Muscle layer of colon (tissue), 2 donors: Measurements from ENCODE around the gene DLGAP1.

Source experiments
- H3K27ac ChIP-seq: one replicate; pipeline ENCODE4 v1.7.0; 2013; ENCODE audit warnings: low read depth, mild to moderate bottlenecking, low read length, moderate library complexity
- H3K27me3 ChIP-seq, 2 donors: one replicate each; pipeline ENCODE4 v1.7.0; 2013; ENCODE audit warnings: low read length in 2 of 2, mild to moderate bottlenecking in 2 of 2; ENCODE audit not compliant: insufficient read depth in 2 of 2, control insufficient read depth in 1 of 2
- H3K36me3 ChIP-seq: one replicate; pipeline ENCODE4 v1.7.0; 2013; ENCODE audit warnings: mild to moderate bottlenecking, low read length; ENCODE audit not compliant: insufficient read depth
- H3K4me1 ChIP-seq: one replicate; pipeline ENCODE4 v1.7.0; 2013; ENCODE audit warnings: mild to moderate bottlenecking, low read length; ENCODE audit not compliant: insufficient read depth
- H3K4me3 ChIP-seq, 2 donors: one replicate each; pipeline ENCODE4 v1.7.0; 2013; ENCODE audit warnings: low read length in 2 of 2, low read depth in 1 of 2, mild to moderate bottlenecking in 1 of 2, moderate library complexity in 1 of 2
- H3K9ac ChIP-seq: one replicate; pipeline ENCODE4 v1.7.0; 2013; ENCODE audit warnings: low read length
- H3K9me3 ChIP-seq: one replicate; pipeline ENCODE4 v1.7.0; 2013; ENCODE audit warnings: mild to moderate bottlenecking, low read length
- donor health status: abdominal sarcoma.
- donor health status: Adenocarcinoma of cecum.

The DLGAP1 gene

GRCh38 chr18:3777122-3777521 lies 678.0 kb downstream of the DLGAP1 start:
- H3K9me3 ChIP-seq, result no peaks in the 10 kb centered on the region
- no peak overlapping the region for H3K9ac ChIP-seq
- no peak overlapping the region for H3K4me3 ChIP-seq
- no peaks in the 10 kb centered on the region for H3K4me1 ChIP-seq
- no peaks in the 10 kb centered on the region for H3K36me3 ChIP-seq
- no peaks in the 10 kb centered on the region for H3K27me3 ChIP-seq
- no peak overlapping the region for H3K27ac ChIP-seq

- H3K4me3 ChIP-seq, result no peak overlapping the region
- no peaks in the 10 kb centered on the region for H3K27me3 ChIP-seq
- no peak overlapping the region for H3K27ac ChIP-seq
- H3K36me3 ChIP-seq, result no peaks in the 10 kb centered on the region
- no peaks in the 10 kb centered on the region for H3K4me1 ChIP-seq
- no peak overlapping the region for H3K9ac ChIP-seq
- H3K9me3 ChIP-seq, result no peaks in the 10 kb centered on the region
Observed at GRCh38 chr18:3775996-3776395, 679.1 kb downstream of the DLGAP1 start.

- H3K27ac ChIP-seq, result no peak overlapping the region
- H3K27me3 ChIP-seq, result no peaks in the 10 kb centered on the region
- H3K36me3 ChIP-seq, result no peaks in the 10 kb centered on the region
- no peak overlapping the region for H3K9ac ChIP-seq
- H3K9me3 ChIP-seq, result no peaks in the 10 kb centered on the region
- no peak overlapping the region for H3K4me3 ChIP-seq
- no peaks in the 10 kb centered on the region for H3K4me1 ChIP-seq
Observed at GRCh38 chr18:3773303-3773702, 681.8 kb downstream of the DLGAP1 start.

GRCh38 chr18:3771121-3771971 lies 683.8 kb downstream of the DLGAP1 start:
- Histone ChIP-seq H3K9ac (no peak overlapping the region), H3K4me1 (no peaks in the 10 kb centered on the region), H3K36me3 (no peaks in the 10 kb centered on the region), H3K4me3 (peak overlapping the region; percentile 29 to 46), H3K27ac (peak overlapping the region; percentile 55), H3K27me3 (no peaks in the 10 kb centered on the region), H3K9me3 (no peaks in the 10 kb centered on the region)

GRCh38 chr18:3761266-3761665 lies 693.8 kb downstream of the DLGAP1 start:
- no peak overlapping the region for H3K27ac ChIP-seq
- no peaks in the 10 kb centered on the region for H3K27me3 ChIP-seq
- no peaks in the 10 kb centered on the region for H3K4me1 ChIP-seq
- no peaks in the 10 kb centered on the region for H3K36me3 ChIP-seq
- H3K9me3 ChIP-seq, result no peaks in the 10 kb centered on the region
- no peak overlapping the region for H3K9ac ChIP-seq
- no peak overlapping the region for H3K4me3 ChIP-seq

GRCh38 chr18:3760741-3761140 lies 694.4 kb downstream of the DLGAP1 start:
- H3K9ac ChIP-seq, result no peak overlapping the region
- H3K4me1 ChIP-seq, result no peaks in the 10 kb centered on the region
- no peaks in the 10 kb centered on the region for H3K27me3 ChIP-seq
- H3K4me3 ChIP-seq, result no peak overlapping the region
- H3K27ac ChIP-seq, result no peak overlapping the region
- H3K36me3 ChIP-seq, result no peaks in the 10 kb centered on the region
- H3K9me3 ChIP-seq, result no peaks in the 10 kb centered on the region

- Histone ChIP-seq H3K9ac (no peak overlapping the region), H3K27ac (no peak overlapping the region), H3K4me3 (no peak overlapping the region), H3K4me1 (no peaks in the 10 kb centered on the region), H3K27me3 (no peaks in the 10 kb centered on the region), H3K36me3 (no peaks in the 10 kb centered on the region), H3K9me3 (no peaks in the 10 kb centered on the region)
Observed at GRCh38 chr18:3759099-3759498, 696.0 kb downstream of the DLGAP1 start.

DNA sequence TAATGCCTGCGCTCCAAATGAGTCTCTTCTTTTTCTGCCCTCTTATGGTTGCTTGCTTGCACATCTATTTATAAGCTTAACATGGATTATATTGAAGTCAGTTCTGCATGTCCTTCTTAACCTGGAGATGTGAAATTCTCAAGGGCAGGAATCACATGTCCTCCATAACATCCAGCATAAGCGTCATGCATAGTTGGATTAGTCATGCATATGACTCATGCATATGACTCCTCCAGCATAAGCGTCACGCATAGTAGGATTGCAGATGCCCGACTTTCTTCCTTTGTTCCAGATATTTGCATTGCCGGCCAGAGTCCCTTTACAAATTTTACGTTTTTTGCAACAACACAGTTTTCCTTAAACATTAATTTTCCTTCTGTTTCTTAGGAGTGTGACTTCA lies 696.6 kb downstream of the DLGAP1 start:
- Histone ChIP-seq H3K4me3 (no peak overlapping the region), H3K9me3 (no peaks in the 10 kb centered on the region), H3K36me3 (no peaks in the 10 kb centered on the region), H3K4me1 (no peaks in the 10 kb centered on the region), H3K27me3 (no peaks in the 10 kb centered on the region), H3K27ac (no peak overlapping the region), H3K9ac (no peak overlapping the region)

- H3K9ac ChIP-seq, result no peak overlapping the region
Observed at GRCh38 chr18:3757361-3757760, 697.7 kb downstream of the DLGAP1 start.

DNA sequence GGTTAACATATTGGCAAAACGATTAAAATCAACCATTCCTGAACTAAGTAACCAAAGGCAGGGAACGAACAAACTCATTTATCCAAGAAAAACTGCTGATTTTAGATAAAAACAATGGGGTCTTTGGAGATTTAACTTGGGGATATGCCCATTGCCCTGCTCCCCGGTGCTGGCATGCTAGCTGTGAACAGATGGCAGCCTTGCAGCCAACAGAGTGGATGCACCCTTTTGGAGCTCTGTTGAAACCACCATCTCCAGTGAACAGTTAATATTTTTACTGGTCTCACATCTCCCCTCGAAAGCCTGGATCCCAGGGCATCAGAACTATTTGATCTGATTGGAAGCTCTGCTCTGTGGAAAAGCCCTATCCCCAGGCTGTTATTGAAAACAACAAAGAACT lies 702.0 kb downstream of the DLGAP1 start:
- Histone ChIP-seq H3K36me3 (no peaks in the 10 kb centered on the region), H3K4me3 (no peak overlapping the region), H3K4me1 (no peaks in the 10 kb centered on the region), H3K27ac (no peak overlapping the region), H3K9me3 (no peaks in the 10 kb centered on the region), H3K9ac (no peak overlapping the region), H3K27me3 (no peaks in the 10 kb centered on the region)

More at GRCh38 chr18:3757361-3757760, 697.7 kb downstream of the DLGAP1 start:
- Histone ChIP-seq H3K4me1 (no peaks in the 10 kb centered on the region), H3K27me3 (no peaks in the 10 kb centered on the region), H3K36me3 (no peaks in the 10 kb centered on the region), H3K9me3 (no peaks in the 10 kb centered on the region), H3K27ac (no peak overlapping the region), H3K4me3 (no peak overlapping the region)

GRCh38 chr18:3748086-3748485 lies 707.0 kb downstream of the DLGAP1 start:
- Histone ChIP-seq H3K36me3 (no peaks in the 10 kb centered on the region), H3K27ac (no peak overlapping the region), H3K4me3 (no peak overlapping the region), H3K27me3 (no peaks in the 10 kb centered on the region), H3K9me3 (no peaks in the 10 kb centered on the region), H3K4me1 (no peaks in the 10 kb centered on the region), H3K9ac (no peak overlapping the region)
